ENCODE measurements around the gene SYT6.

DNA sequence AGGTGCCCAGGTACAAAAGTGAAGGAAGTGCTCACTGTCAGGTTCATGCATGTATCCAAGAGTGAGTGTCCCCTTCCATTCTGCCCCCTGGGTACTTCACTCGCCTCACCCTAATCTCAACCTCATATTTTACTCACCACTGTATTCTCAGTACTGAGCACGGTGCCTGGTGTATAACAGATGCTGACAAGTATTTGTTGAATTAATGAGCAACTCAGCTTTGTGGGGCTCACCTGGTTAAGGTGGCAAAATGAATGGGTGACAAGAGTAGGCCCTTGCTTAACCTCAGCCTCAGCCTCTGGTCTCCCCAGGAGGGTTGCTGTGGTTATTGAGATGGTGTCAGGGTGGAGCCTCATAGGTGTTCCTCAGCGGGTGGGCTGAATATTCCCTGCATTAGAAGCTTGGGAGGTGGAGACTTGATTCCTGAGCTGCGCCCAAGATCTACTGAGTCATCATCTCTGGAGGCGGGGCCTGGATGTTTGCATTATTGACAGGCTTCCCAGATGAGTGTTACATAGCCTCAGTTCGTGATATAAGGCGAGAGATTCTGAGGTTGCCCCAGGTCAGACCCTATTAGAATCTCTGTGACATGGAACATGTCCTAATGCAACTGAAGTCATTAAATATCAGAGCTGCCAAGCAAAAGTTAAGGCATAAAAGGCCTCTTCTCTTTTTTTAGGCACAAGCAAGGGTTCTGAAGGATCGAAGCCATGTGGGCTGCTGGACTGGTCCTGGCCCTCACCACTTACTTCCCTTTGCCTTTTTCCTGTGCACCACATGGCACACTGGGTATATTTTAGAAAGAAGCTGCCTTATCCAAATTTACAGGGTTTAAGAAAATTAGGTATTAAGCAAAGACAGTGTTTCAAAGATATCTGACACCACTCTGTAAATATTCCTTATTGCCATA, 39.2 kb downstream of the SYT6 start:
- TF ChIP-seq, protein P1, sequence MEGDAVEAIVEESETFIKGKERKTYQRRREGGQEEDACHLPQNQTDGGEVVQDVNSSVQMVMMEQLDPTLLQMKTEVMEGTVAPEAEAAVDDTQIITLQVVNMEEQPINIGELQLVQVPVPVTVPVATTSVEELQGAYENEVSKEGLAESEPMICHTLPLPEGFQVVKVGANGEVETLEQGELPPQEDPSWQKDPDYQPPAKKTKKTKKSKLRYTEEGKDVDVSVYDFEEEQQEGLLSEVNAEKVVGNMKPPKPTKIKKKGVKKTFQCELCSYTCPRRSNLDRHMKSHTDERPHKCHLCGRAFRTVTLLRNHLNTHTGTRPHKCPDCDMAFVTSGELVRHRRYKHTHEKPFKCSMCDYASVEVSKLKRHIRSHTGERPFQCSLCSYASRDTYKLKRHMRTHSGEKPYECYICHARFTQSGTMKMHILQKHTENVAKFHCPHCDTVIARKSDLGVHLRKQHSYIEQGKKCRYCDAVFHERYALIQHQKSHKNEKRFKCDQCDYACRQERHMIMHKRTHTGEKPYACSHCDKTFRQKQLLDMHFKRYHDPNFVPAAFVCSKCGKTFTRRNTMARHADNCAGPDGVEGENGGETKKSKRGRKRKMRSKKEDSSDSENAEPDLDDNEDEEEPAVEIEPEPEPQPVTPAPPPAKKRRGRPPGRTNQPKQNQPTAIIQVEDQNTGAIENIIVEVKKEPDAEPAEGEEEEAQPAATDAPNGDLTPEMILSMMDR (IDR thresholded peaks at IDR 0.05) = no peak
- no peak for TF ChIP-seq SIN3A (IDR thresholded peaks at IDR 0.05; ENCODE audit: borderline replicate concordance, insufficient read depth, low read depth, low read length)

Data from Panc1 (cell line).